Activated T-helper 1 cell treated with anti-CD3 and anti-CD28 coated beads, Interleukin-2, amount 50 U/mL, for 16 hours (primary cell): ENCODE measurements around the gene DHTKD1.

Experiments used
- DNase-seq, 2 donors: peaks; one replicate each; pipeline ENCODE4 v3.0.0-alpha.2; 2020; ENCODE audit warnings: low read depth in 1 of 2, low spot score in 1 of 2

Gene DHTKD1

GRCh38 chr10:12068449-12069269 is at the start of gene DHTKD1:
Gene DHTKD1, plus strand, starts transcription at chr10:12068954. Its CDS starts 80 bp downstream, at chr10:12069034.
- peak; percentile 97 to 98 for DNase-seq

GRCh38 chr10:12019283-12019971 is 49.3 kb upstream of the DHTKD1 start:
- no peak for DNase-seq

- DNase-seq = no peak
Measured at GRCh38 chr10:12020574-12020973, 48.2 kb upstream of the DHTKD1 start.

- no peak for DNase-seq
Measured at GRCh38 chr10:12022580-12023257, 46.0 kb upstream of the DHTKD1 start.

GRCh38 chr10:12025591-12025990 is 43.2 kb upstream of the DHTKD1 start:
- DNase-seq = no peak

GRCh38 chr10:12027539-12027938 is 41.2 kb upstream of the DHTKD1 start:
- DNase-seq = no peak

- DNase-seq = no peak
Measured at GRCh38 chr10:12031404-12031803, 37.4 kb upstream of the DHTKD1 start.

GRCh38 chr10:12036073-12036655 is 32.6 kb upstream of the DHTKD1 start:
- DNase-seq = no peak

GRCh38 chr10:12041766-12042408 is 26.9 kb upstream of the DHTKD1 start:
- no peak for DNase-seq

GRCh38 chr10:12042409-12042796 is 26.4 kb upstream of the DHTKD1 start:
- peak in 1 of 2 donors; percentile 42 for DNase-seq

GRCh38 chr10:12042797-12043651 is 25.7 kb upstream of the DHTKD1 start, which contains the start of gene UPF2:
Gene UPF2, minus strand, starts transcription at chr10:12042809. Its CDS starts 7,386 bp downstream, at chr10:12035423.
- peak; percentile 90 to 96 for DNase-seq

- DNase-seq = no peak
Measured at GRCh38 chr10:12045596-12045995, 23.2 kb upstream of the DHTKD1 start.

GRCh38 chr10:12048547-12048946 is 20.2 kb upstream of the DHTKD1 start:
- no peak for DNase-seq

- DNase-seq = no peak
Measured at GRCh38 chr10:12050528-12050927, 18.2 kb upstream of the DHTKD1 start.

- no peak for DNase-seq
Measured at GRCh38 chr10:12051241-12051640, 17.5 kb upstream of the DHTKD1 start.

- DNase-seq = no peak
Measured at GRCh38 chr10:12055732-12056131, 13.0 kb upstream of the DHTKD1 start.

GRCh38 chr10:12056748-12057147 is 12.0 kb upstream of the DHTKD1 start:
- DNase-seq = no peak

- no peak for DNase-seq
Measured at GRCh38 chr10:12061124-12061523, 7.6 kb upstream of the DHTKD1 start.

- DNase-seq = no peak
Measured at GRCh38 chr10:12062754-12063482, 5.8 kb upstream of the DHTKD1 start.
